OCI-LY7 (cell line): ENCODE measurements around the gene CNTNAP3. TPM values are rescaled to one million over a fixed set of nuclear protein-coding genes. Genes with fewer than 3 reads are reported as not detected.
"Not testable (repeated sequence)": the region's sequence is repeated elsewhere in the genome, so short reads cannot be mapped to it uniquely, and the experiment has no call there.

Source experiments
- BruUV-seq: library from RNA; stranded (reverse); fragments of 400-500 nt; replicated peaks from 2 replicates; lab custom pipeline; 2021; lab: Mats Ljungman, UMichigan
- CTCF ChIA-PET: fragments of 300-600 bp; sonication (Branson Sonifier 250); formaldehyde crosslinking; loops from one replicate; lab custom pipeline; 2022; ENCODE audit warnings: antibody characterized with exemption; ENCODE audit not compliant: unreplicated experiment; lab: Charles Lee
- POLR2A ChIA-PET: fragments of 300-600 bp; sonication (Branson Sonifier 250); formaldehyde crosslinking; loops from one replicate; lab custom pipeline; 2022; ENCODE audit warnings: antibody characterized with exemption; lab: Charles Lee
- DNase-seq: peaks from one replicate; pipeline ENCODE4 v3.0.0-alpha.2; 2015; ENCODE audit warnings: low spot score
- H2AFZ ChIP-seq: fragments of 200-600 bp; sonication (generic), shearing (Covaris generic); 2 replicates; pipeline ENCODE4 v1.6.1; 2014; ENCODE audit warnings: mild to moderate bottlenecking, antibody characterized with exemption, low read length, moderate library complexity
- H3K27ac ChIP-seq: fragments of 200-600 bp; sonication (generic); 2 replicates; pipeline ENCODE4 v1.5.1; 2014; ENCODE audit warnings: mixed run types, low read depth, mild to moderate bottlenecking, moderate library complexity, low read length, inconsistent platforms; ENCODE audit not compliant: poor library complexity, severe bottlenecking
- H3K36me3 ChIP-seq: fragments of 200-600 bp; sonication (generic); 2 replicates; pipeline ENCODE4 v1.6.1; 2014; ENCODE audit warnings: mild to moderate bottlenecking, antibody characterized with exemption, low read length, moderate library complexity, mixed read lengths; ENCODE audit not compliant: insufficient read depth
- H3K4me1 ChIP-seq: fragments of 200-600 bp; sonication (generic); 2 replicates; pipeline ENCODE4 v1.5.1; 2014; ENCODE audit warnings: mild to moderate bottlenecking, low read length; ENCODE audit not compliant: insufficient read depth, poor library complexity, severe bottlenecking
- H3K4me2 ChIP-seq: fragments of 200-600 bp; sonication (generic); 2 replicates; pipeline ENCODE4 v1.6.1; 2014; ENCODE audit warnings: mild to moderate bottlenecking, low read length
- H3K4me3 ChIP-seq: fragments of 200-600 bp; sonication (generic); 2 replicates; pipeline ENCODE4 v1.5.1; 2014; ENCODE audit warnings: mild to moderate bottlenecking, low read depth, low read length; ENCODE audit not compliant: poor library complexity, severe bottlenecking
- H3K79me2 ChIP-seq: fragments of 200-600 bp; sonication (generic); 2 replicates; pipeline ENCODE4 v1.6.1; 2016; ENCODE audit warnings: low read depth, mild to moderate bottlenecking, low read length, moderate library complexity, mixed read lengths; ENCODE audit not compliant: insufficient read depth
- H3K9me2 ChIP-seq: fragments of 200-600 bp; sonication (generic); 2 replicates; pipeline ENCODE4 v1.6.1; 2016; ENCODE audit warnings: mild to moderate bottlenecking, low read length, mixed read lengths; ENCODE audit not compliant: insufficient read depth
- H3K9me3 ChIP-seq: fragments of 200-600 bp; sonication (generic); 2 replicates; pipeline ENCODE4 v1.6.1; 2014; ENCODE audit warnings: mild to moderate bottlenecking, mixed run types, low read length, mixed read lengths
- H4K20me1 ChIP-seq: fragments of 200-600 bp; sonication (generic); 2 replicates; pipeline ENCODE4 v1.6.1; 2014; ENCODE audit warnings: mild to moderate bottlenecking, antibody characterized with exemption, low read length, moderate library complexity, mixed read lengths; ENCODE audit not compliant: insufficient read depth
- intact Hi-C: fragments of 100-400 bp; cut with micrococcal nuclease; formaldehyde crosslinking; loops from one replicate; pipeline ENCODE4 v1.10.0; 2022; ENCODE audit not compliant: unreplicated experiment
- total RNA-seq, 2 experiments: library from RNA; depleted of rRNA in 1 of 2; stranded (reverse); fragments of >200 nt in 1 of 2; shearing (Covaris generic) in 1 of 2; gene quantifications; 2 replicates each; pipeline ENCODE4 v1.2.3, GENCODE V29; 2014 to 2022

The CNTNAP3 gene
- total RNA-seq, 2 experiments from 2014 or later, result not detected

DNA sequence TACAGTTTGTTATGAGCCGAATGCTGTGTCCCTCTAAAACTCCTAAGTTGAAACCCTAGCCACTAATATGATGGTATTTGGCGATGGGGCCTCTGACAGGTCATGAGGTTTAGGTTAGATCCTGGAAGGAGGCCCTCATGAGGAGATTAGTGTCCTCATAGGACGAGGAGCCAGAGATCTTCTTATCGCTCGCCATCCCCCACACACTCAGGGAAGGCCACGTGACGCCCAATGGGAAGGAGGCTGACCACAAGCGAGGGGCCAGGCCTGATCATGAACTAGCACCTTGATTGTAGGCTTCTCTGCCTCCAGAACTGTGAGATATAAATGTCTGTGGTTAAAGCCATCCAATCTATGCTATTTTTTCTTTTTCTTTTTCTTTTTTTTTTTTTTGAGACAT is 233.5 kb downstream of the CNTNAP3 start:
- not testable (repeated sequence) for H3K9me3 ChIP-seq, BruUV-seq

DNA sequence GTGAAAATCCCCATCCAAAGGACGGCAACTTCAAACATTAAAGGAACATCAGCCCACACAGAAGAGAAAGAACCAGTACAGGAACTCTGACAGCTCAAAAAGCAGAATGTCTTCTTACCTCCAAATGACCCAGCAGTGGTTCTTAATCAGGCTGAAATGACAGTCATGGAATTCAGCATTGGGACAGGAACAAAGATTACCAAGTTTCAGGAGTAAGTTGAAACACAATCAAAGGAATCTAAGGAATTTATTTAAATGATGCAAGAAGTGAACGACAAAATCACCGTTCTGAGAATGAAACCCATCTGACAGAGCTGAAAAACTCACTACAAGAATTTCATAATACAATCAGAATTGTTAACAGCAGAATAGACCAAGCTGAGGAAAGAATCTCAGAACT is 241.1 kb downstream of the CNTNAP3 start:
- BruUV-seq, H3K4me1 ChIP-seq, H3K9me3 ChIP-seq, intact Hi-C loops, CTCF ChIA-PET, H2AFZ ChIP-seq, H3K27ac ChIP-seq, H3K79me2 ChIP-seq, H3K9me2 ChIP-seq, POLR2A ChIA-PET, H3K4me3 ChIP-seq, DNase-seq, H3K4me2 ChIP-seq, H4K20me1 ChIP-seq, H3K36me3 ChIP-seq: not testable (repeated sequence)

More for the DNA sequence above, 233.5 kb downstream of the CNTNAP3 start:
- DNase-seq, H3K36me3 ChIP-seq, H3K79me2 ChIP-seq, H3K4me3 ChIP-seq, H3K4me2 ChIP-seq, intact Hi-C loops, H2AFZ ChIP-seq, H3K4me1 ChIP-seq, H4K20me1 ChIP-seq, H3K27ac ChIP-seq, H3K9me2 ChIP-seq, POLR2A ChIA-PET, CTCF ChIA-PET: not testable (repeated sequence)

DNA sequence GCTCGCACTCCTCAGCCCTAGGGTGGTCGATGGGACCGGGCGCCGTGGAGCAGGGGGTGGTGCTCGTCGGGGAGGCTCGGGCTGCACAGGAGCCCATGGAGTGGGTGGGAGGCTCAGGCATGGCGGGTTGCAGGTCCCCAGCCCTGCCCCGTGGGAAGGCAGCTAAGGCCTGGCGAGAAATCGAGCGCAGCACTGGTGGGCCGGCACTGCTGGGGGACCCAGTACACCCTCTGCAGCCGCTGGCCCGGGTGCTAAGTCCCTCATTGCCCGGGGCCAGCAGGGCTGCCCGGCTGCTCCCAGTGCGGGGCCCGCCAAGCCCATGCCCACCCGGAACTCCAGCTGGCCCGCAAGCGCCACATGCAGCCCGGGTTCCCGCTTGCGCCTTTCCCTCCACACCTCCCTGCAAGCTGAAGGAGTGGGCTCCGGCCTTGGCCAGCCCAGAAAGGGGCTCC is 245.6 kb downstream of the CNTNAP3 start:
- BruUV-seq, H3K4me1 ChIP-seq, H3K9me2 ChIP-seq, DNase-seq, H4K20me1 ChIP-seq, POLR2A ChIA-PET, H3K4me3 ChIP-seq, CTCF ChIA-PET, H3K36me3 ChIP-seq, H3K79me2 ChIP-seq, H3K9me3 ChIP-seq, H2AFZ ChIP-seq, intact Hi-C loops, H3K4me2 ChIP-seq, H3K27ac ChIP-seq: not testable (repeated sequence)

DNA sequence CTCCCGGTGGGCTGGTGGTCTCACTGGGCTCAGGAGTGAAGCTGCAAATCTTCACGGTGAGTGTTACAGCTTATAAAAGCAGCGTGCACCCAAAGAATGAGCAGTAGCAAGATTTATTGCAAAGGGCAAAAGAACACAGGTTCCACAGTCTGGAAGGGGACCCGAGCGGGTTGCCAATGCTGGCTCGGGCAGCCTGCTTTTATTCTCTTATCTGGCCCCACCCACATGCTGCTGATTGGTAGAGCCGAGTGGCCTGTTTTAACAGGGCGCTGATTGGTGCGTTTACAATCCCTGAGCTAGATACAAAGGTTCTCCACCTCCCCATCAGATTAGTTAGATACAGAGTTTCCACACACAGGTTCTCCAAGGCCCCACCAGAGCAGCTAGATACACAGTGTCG is 246.2 kb downstream of the CNTNAP3 start:
- not testable (repeated sequence) for H2AFZ ChIP-seq, H3K79me2 ChIP-seq

DNA sequence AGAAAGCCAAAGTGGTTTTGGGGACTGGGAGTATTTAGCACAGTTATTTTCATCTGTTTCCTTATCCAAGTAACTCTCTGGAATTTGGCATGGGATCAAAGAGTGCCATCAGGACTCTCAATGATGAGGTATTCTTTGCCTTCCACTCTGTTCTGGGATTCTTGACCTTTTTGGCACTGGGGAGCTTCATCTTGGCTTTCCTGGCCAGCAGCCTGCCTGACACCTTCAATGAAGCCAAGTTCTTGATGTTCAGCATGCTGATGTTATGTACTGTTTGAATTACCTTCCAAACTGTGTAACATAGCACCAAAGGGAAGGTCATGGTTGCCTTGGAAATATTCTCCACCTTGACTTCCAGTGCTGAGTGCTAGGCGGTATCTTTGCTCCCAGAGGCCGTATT is 248.8 kb downstream of the CNTNAP3 start:
- H3K4me2 ChIP-seq, H3K9me3 ChIP-seq, H3K79me2 ChIP-seq, DNase-seq, intact Hi-C loops, H2AFZ ChIP-seq, H3K36me3 ChIP-seq, BruUV-seq, H4K20me1 ChIP-seq, POLR2A ChIA-PET, CTCF ChIA-PET, H3K9me2 ChIP-seq, H3K4me3 ChIP-seq, H3K4me1 ChIP-seq, H3K27ac ChIP-seq: not testable (repeated sequence)

More for the DNA sequence above, 246.2 kb downstream of the CNTNAP3 start:
- POLR2A ChIA-PET, H3K9me2 ChIP-seq, H3K4me1 ChIP-seq, H4K20me1 ChIP-seq, H3K4me2 ChIP-seq, DNase-seq, H3K36me3 ChIP-seq, H3K9me3 ChIP-seq, BruUV-seq, H3K27ac ChIP-seq, intact Hi-C loops, CTCF ChIA-PET, H3K4me3 ChIP-seq: not testable (repeated sequence)

DNA sequence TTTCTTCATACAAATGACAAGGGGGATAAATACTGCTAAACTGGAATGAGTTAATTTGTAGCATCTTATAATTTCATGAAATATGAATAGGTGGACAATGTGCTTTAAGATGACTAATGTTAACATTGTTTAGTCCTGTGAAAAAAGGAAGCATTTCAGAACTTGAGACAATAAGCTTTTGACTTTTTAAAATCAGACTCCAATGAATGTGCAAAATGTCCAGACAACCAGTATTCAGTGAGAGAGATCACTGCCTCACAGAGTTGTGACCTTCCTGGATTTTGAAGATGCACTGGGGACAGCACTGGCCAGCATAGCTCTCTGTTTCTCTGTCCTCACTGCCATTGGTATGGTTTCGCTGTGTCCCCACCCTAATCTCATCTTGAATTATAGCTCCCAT is 249.7 kb downstream of the CNTNAP3 start:
- H2AFZ ChIP-seq, H3K4me1 ChIP-seq, intact Hi-C loops, H3K27ac ChIP-seq, CTCF ChIA-PET, H3K9me3 ChIP-seq, DNase-seq, H3K4me2 ChIP-seq, BruUV-seq, POLR2A ChIA-PET, H3K9me2 ChIP-seq, H3K79me2 ChIP-seq, H3K36me3 ChIP-seq, H3K4me3 ChIP-seq, H4K20me1 ChIP-seq: not testable (repeated sequence)

DNA sequence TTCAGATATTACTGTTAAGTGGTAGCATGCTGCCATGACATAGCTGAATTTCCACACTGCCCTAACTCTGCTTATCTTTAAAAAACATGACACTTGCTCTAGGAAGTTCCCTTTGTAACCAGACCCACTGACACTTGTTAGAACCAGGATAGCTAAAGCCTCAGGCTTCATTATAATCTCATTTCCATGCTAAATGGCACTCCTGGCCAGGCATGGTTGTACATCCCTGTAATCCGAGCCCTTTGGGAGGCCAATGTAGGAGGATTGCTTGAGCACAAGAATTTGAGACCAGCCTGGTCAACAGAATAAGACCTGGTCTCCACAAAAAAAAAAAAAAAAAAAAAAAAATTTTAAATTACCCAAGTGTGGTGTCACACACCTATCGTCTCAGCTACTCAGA is 254.1 kb downstream of the CNTNAP3 start:
- H3K4me3 ChIP-seq, H3K36me3 ChIP-seq, CTCF ChIA-PET, BruUV-seq, H3K9me3 ChIP-seq, POLR2A ChIA-PET, H3K4me2 ChIP-seq, intact Hi-C loops, H3K9me2 ChIP-seq, H2AFZ ChIP-seq, H3K4me1 ChIP-seq, H3K79me2 ChIP-seq, H3K27ac ChIP-seq, H4K20me1 ChIP-seq, DNase-seq: not testable (repeated sequence)
